Panc1 (cell line): ENCODE results near the gene PTGFR. TPM values are rescaled to one million over a fixed set of nuclear protein-coding genes. Genes with fewer than 3 reads are reported as not detected.

ENCODE experiments used
- ATAC-seq: fragments of 200-7000 bp; cut with Tn5 transposase; 2 replicates; pipeline ENCODE4 v1.9.1; 2020; ENCODE audit warnings: mild to moderate bottlenecking, moderate library complexity
- BruUV-seq: library from RNA; stranded (reverse); fragments of 400-500 nt; replicated peaks from 2 replicates; lab custom pipeline; 2021; lab: Mats Ljungman, UMichigan
- CTCF ChIA-PET: fragments of 300-600 bp; sonication (Branson Sonifier 250); formaldehyde crosslinking; loops from one replicate; lab custom pipeline; 2022; ENCODE audit warnings: antibody characterized with exemption; lab: Charles Lee
- POLR2A ChIA-PET: fragments of 300-600 bp; sonication (Branson Sonifier 250); formaldehyde crosslinking; loops from one replicate; lab custom pipeline; 2022; ENCODE audit warnings: antibody characterized with exemption; lab: Charles Lee
- DNase-seq: peaks from one replicate; pipeline ENCODE4 v3.0.0-alpha.2; 2010; ENCODE audit warnings: low read depth, low spot score
- H3K27ac ChIP-seq: 2 replicates; pipeline ENCODE4 v1.5.1; 2011; ENCODE audit warnings: mild to moderate bottlenecking, low read length, inconsistent platforms
- H3K27me3 ChIP-seq: fragments of 200-500 bp; sonication (Bioruptor generic); 2 replicates; pipeline ENCODE4 v1.6.0; 2014; ENCODE audit warnings: low read length, inconsistent platforms; ENCODE audit not compliant: control insufficient read depth, insufficient read depth
- H3K36me3 ChIP-seq: fragments of 200-500 bp; sonication (Bioruptor generic); 2 replicates; pipeline ENCODE4 v1.5.1; 2014; ENCODE audit warnings: inconsistent platforms, mild to moderate bottlenecking, low read length, moderate library complexity; ENCODE audit not compliant: control insufficient read depth, insufficient read depth
- H3K4me1 ChIP-seq: 2 replicates; pipeline ENCODE4 v1.5.1; 2011; ENCODE audit warnings: inconsistent platforms, mild to moderate bottlenecking, low read length, moderate library complexity; ENCODE audit not compliant: control insufficient read depth, insufficient read depth
- H3K4me3 ChIP-seq, 2 experiments: 2 replicates each; pipeline ENCODE4 v1.5.1; 2011 to 2012; ENCODE audit warnings: low read depth in 2 of 2, low read length in 2 of 2, mild to moderate bottlenecking in 2 of 2, inconsistent platforms in 1 of 2, moderate library complexity in 1 of 2
- H3K9me3 ChIP-seq: fragments of 200-500 bp; sonication (Bioruptor generic); 2 replicates; pipeline ENCODE4 v1.5.1; 2014; ENCODE audit warnings: low read depth, mild to moderate bottlenecking, inconsistent platforms, low read length, moderate library complexity; ENCODE audit not compliant: control insufficient read depth, insufficient read depth
- POLR2AphosphoS5 ChIP-seq: IDR thresholded peaks from 2 replicates; pipeline ENCODE4 v1.6.1; 2012; ENCODE audit warnings: mild to moderate bottlenecking, low read depth, low read length, moderate library complexity
- SIN3A ChIP-seq: IDR thresholded peaks from 2 replicates; pipeline ENCODE4 v1.6.1; 2012; ENCODE audit warnings: low read depth, mild to moderate bottlenecking, low read length, moderate library complexity, borderline replicate concordance; ENCODE audit not compliant: insufficient read depth
- TCF7L2 ChIP-seq: IDR thresholded peaks from 2 replicates; pipeline ENCODE4 v1.6.1; 2011; ENCODE audit warnings: mild to moderate bottlenecking, low read depth, low read length, inconsistent platforms
- in situ Hi-C: cut with HindIII; loops from 2 replicates; pipeline ENCODE4 v1.10.0; 2016; ENCODE audit warnings: low sequenced_read_pairs, low pct_unique_long_range_greater_than_20kb
- intact Hi-C: fragments of 100-400 bp; cut with micrococcal nuclease; formaldehyde crosslinking; loops from one replicate; pipeline ENCODE4 v1.10.0; 2022; ENCODE audit not compliant: unreplicated experiment
- total RNA-seq: library from RNA; stranded (reverse); gene quantifications from one replicate; pipeline ENCODE4 v1.2.1, GENCODE V29; 2021; ENCODE audit not compliant: unreplicated experiment
- TF ChIP-seq, protein P1 (sequence below): fragments of 450-650 bp; IDR thresholded peaks from 2 replicates; pipeline ENCODE4 v1.5.1; 2017; ENCODE audit warnings: mild to moderate bottlenecking
- TF ChIP-seq, protein P2 (sequence below), 2 experiments: IDR thresholded peaks; 2 replicates each; pipeline ENCODE4 v1.6.1; 2011 to 2012; ENCODE audit warnings: low read depth in 2 of 2, control low read depth in 1 of 2, low read length in 1 of 2, mild to moderate bottlenecking in 1 of 2, moderate library complexity in 1 of 2; ENCODE audit not compliant: insufficient read depth in 1 of 2

The PTGFR gene
- total RNA-seq, 1 experiment from 2014 or later, result not detected

GRCh38 chr1:78447086-78447485, 43.7 kb upstream of the PTGFR start:
- no peak overlapping the region for H3K4me3 ChIP-seq
- no TSS peak for BruUV-seq
- no peaks in the 10 kb centered on the region for H3K36me3 ChIP-seq
- intact Hi-C loops (no loop called here), in situ Hi-C loops (no loop called here)
- no peak for ATAC-seq
- no peaks in the 10 kb centered on the region for H3K27me3 ChIP-seq
- TF ChIP-seq, protein P1, sequence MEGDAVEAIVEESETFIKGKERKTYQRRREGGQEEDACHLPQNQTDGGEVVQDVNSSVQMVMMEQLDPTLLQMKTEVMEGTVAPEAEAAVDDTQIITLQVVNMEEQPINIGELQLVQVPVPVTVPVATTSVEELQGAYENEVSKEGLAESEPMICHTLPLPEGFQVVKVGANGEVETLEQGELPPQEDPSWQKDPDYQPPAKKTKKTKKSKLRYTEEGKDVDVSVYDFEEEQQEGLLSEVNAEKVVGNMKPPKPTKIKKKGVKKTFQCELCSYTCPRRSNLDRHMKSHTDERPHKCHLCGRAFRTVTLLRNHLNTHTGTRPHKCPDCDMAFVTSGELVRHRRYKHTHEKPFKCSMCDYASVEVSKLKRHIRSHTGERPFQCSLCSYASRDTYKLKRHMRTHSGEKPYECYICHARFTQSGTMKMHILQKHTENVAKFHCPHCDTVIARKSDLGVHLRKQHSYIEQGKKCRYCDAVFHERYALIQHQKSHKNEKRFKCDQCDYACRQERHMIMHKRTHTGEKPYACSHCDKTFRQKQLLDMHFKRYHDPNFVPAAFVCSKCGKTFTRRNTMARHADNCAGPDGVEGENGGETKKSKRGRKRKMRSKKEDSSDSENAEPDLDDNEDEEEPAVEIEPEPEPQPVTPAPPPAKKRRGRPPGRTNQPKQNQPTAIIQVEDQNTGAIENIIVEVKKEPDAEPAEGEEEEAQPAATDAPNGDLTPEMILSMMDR, result no peak
- TF ChIP-seq, protein P2, sequence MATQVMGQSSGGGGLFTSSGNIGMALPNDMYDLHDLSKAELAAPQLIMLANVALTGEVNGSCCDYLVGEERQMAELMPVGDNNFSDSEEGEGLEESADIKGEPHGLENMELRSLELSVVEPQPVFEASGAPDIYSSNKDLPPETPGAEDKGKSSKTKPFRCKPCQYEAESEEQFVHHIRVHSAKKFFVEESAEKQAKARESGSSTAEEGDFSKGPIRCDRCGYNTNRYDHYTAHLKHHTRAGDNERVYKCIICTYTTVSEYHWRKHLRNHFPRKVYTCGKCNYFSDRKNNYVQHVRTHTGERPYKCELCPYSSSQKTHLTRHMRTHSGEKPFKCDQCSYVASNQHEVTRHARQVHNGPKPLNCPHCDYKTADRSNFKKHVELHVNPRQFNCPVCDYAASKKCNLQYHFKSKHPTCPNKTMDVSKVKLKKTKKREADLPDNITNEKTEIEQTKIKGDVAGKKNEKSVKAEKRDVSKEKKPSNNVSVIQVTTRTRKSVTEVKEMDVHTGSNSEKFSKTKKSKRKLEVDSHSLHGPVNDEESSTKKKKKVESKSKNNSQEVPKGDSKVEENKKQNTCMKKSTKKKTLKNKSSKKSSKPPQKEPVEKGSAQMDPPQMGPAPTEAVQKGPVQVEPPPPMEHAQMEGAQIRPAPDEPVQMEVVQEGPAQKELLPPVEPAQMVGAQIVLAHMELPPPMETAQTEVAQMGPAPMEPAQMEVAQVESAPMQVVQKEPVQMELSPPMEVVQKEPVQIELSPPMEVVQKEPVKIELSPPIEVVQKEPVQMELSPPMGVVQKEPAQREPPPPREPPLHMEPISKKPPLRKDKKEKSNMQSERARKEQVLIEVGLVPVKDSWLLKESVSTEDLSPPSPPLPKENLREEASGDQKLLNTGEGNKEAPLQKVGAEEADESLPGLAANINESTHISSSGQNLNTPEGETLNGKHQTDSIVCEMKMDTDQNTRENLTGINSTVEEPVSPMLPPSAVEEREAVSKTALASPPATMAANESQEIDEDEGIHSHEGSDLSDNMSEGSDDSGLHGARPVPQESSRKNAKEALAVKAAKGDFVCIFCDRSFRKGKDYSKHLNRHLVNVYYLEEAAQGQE (IDR thresholded peaks at IDR 0.05; ENCODE audit: insufficient read depth in 1 of 2, low read depth in 2 of 2, low read length in 1 of 2), result no peak
- TF ChIP-seq TCF7L2, result no peak
- no peak for TF ChIP-seq POLR2AphosphoS5
- no peak for TF ChIP-seq SIN3A
- no peak overlapping the region for H3K27ac ChIP-seq
- no peaks in the 10 kb centered on the region for H3K9me3 ChIP-seq
- POLR2A ChIA-PET, result no interaction called here
- CTCF ChIA-PET, result no interaction called here
- no peaks in the 10 kb centered on the region for H3K4me1 ChIP-seq
- no peak for DNase-seq

GRCh38 chr1:78464449-78464891, 26.3 kb upstream of the PTGFR start:
- Histone ChIP-seq H3K4me3 (no peak overlapping the region), H3K27me3 (no peaks in the 10 kb centered on the region), H3K9me3 (no peaks in the 10 kb centered on the region), H3K27ac (no peak overlapping the region), H3K36me3 (no peaks in the 10 kb centered on the region), H3K4me1 (no peaks in the 10 kb centered on the region)
- DNase-seq, result no peak
- intact Hi-C loops (no loop called here), in situ Hi-C loops (no loop called here)
- no peak for ATAC-seq
- BruUV-seq, result no TSS peak
- ChIA-PET POLR2A (no interaction called here), CTCF (no interaction called here)
- TF ChIP-seq, protein P1, result no peak
- TF ChIP-seq TCF7L2 (no peak), POLR2AphosphoS5 (no peak), SIN3A (no peak)
- TF ChIP-seq, protein P2 (IDR thresholded peaks at IDR 0.05; ENCODE audit: insufficient read depth in 1 of 2, low read depth in 2 of 2, low read length in 1 of 2), result no peak
